ENCODE data around the gene CEP83. TPM values are rescaled to one million over a fixed set of nuclear protein-coding genes. Genes with fewer than 3 reads are reported as not detected.

The CEP83 gene
- total and polyA plus RNA-seq, 10 donors: 6.8 to 29.0 (median 14.0) TPM

GRCh38 chr12:94282675-94283074, 177.0 kb downstream of the CEP83 start:
- TF ChIP-seq POLR2AphosphoS5 (IDR thresholded peaks at IDR 0.05): peak in 1 of 3 donors; percentile 72
- TF ChIP-seq CTCF (IDR thresholded peaks at IDR 0.05 in 8 of 11, conservative IDR thresholded peaks at IDR 0.05 in 3 of 11): no peak
- H3K27ac ChIP-seq: peak overlapping the region; percentile 39 to 78 (median 68)
- DNase-seq: peak; percentile 90
- intact Hi-C loops (cut with DNase I; ENCODE audit: low total_unique reads): no loop called here
- H3K4me1 ChIP-seq: peaks cover 13 to 33% (median 20%) of the 10 kb centered on the region in 6 donors
- H3K4me3 ChIP-seq: peak overlapping the region in 1 of 8 donors; percentile 26
- no peaks in the 10 kb centered on the region for H3K9me3 ChIP-seq
- 20 to 31% (median 23%) methylated on average over 7 of the region's 7 CpGs for WGBS, 5 donors
- peaks cover 0 to 99% (median 38%) of the 10 kb centered on the region in 6 donors for H3K36me3 ChIP-seq
- no peaks in the 10 kb centered on the region for H3K27me3 ChIP-seq (replicated peaks in 1 of 7)

GRCh38 chr12:94280063-94280462, 179.6 kb downstream of the CEP83 start:
- H3K36me3 ChIP-seq: peaks cover 0 to 96% (median 24%) of the 10 kb centered on the region in 6 donors
- H3K4me3 ChIP-seq: no peak overlapping the region
- H3K27ac ChIP-seq: peak overlapping the region in 1 of 8 donors; percentile 8
- WGBS, 5 donors: 77 to 90% (median 81%) methylated on average over 7 of the region's 7 CpGs
- intact Hi-C loops (cut with DNase I; ENCODE audit: low total_unique reads): no loop called here
- H3K4me1 ChIP-seq: peaks cover 13 to 40% (median 21%) of the 10 kb centered on the region in 6 donors
- no peaks in the 10 kb centered on the region for H3K9me3 ChIP-seq
- no peak for TF ChIP-seq POLR2A (IDR thresholded peaks at IDR 0.05)
- no peak for TF ChIP-seq CTCF (IDR thresholded peaks at IDR 0.05 in 8 of 11, conservative IDR thresholded peaks at IDR 0.05 in 3 of 11)
- no peak for TF ChIP-seq POLR2AphosphoS5 (IDR thresholded peaks at IDR 0.05)
- DNase-seq: no peak
- H3K27me3 ChIP-seq (replicated peaks in 1 of 7): no peaks in the 10 kb centered on the region

- DNase-seq: no peak
- Histone ChIP-seq H3K4me1 (peaks cover 7 to 28% (median 10%) of the 10 kb centered on the region in 6 donors), H3K27ac (peak overlapping the region in 1 of 8 donors; percentile 9), H3K4me3 (no peak overlapping the region), H3K27me3 (replicated peaks in 1 of 7) (no peaks in the 10 kb centered on the region), H3K9me3 (no peaks in the 10 kb centered on the region), H3K36me3 (peaks cover 0 to 96% (median 22%) of the 10 kb centered on the region in 6 donors)
- WGBS, 5 donors: 82 to 98% (median 93%) methylated on average over 9 of the region's 9 CpGs
- intact Hi-C loops (cut with DNase I; ENCODE audit: low total_unique reads): no loop called here
- no peak for TF ChIP-seq CTCF (IDR thresholded peaks at IDR 0.05 in 8 of 11, conservative IDR thresholded peaks at IDR 0.05 in 3 of 11)
- no peak for TF ChIP-seq POLR2AphosphoS5 (IDR thresholded peaks at IDR 0.05)
- TF ChIP-seq POLR2A (IDR thresholded peaks at IDR 0.05): no peak
These were observed 182.2 kb downstream of the CEP83 start for GRCh38 chr12:94277426-94278000.

GRCh38 chr12:94276725-94277124, 182.9 kb downstream of the CEP83 start:
- Histone ChIP-seq H3K36me3 (peaks cover 0 to 96% (median 22%) of the 10 kb centered on the region in 6 donors), H3K27me3 (replicated peaks in 1 of 7) (no peaks in the 10 kb centered on the region), H3K4me1 (peaks cover 0 to 20% (median 5%) of the 10 kb centered on the region in 6 donors), H3K27ac (no peak overlapping the region), H3K9me3 (no peaks in the 10 kb centered on the region), H3K4me3 (no peak overlapping the region)
- 91 to 96% (median 94%) methylated on average over 6 of the region's 6 CpGs for WGBS, 5 donors
- intact Hi-C loops (cut with DNase I; ENCODE audit: low total_unique reads): no loop called here
- DNase-seq: no peak
- TF ChIP-seq CTCF (IDR thresholded peaks at IDR 0.05 in 8 of 11, conservative IDR thresholded peaks at IDR 0.05 in 3 of 11) (no peak), POLR2A (IDR thresholded peaks at IDR 0.05) (no peak), POLR2AphosphoS5 (IDR thresholded peaks at IDR 0.05) (no peak)

Measured in spleen (tissue), 11 donors.